Keratinocyte (primary cell): Measurements from ENCODE around the gene GNB1L. TPM values are rescaled to one million over a fixed set of nuclear protein-coding genes. Genes with fewer than 3 reads are reported as not detected.
"Not testable (repeated sequence)": the region's sequence is repeated elsewhere in the genome, so short reads cannot be mapped to it uniquely, and the experiment has no call there.

Source experiments
- DNase-seq: peaks from one replicate; pipeline ENCODE4 v3.0.0-alpha.2; 2011; ENCODE audit warnings: low read depth, missing footprints, low spot score
- FAIRE-seq: peaks from 2 replicates; lab custom pipeline; 2011; peaks lifted over from hg19 to GRCh38; lab: Jason Lieb, UNC
- H2AFZ ChIP-seq: 2 replicates; pipeline ENCODE4 v1.6.0; 2012; ENCODE audit warnings: low read length, control low read depth, inconsistent platforms; ENCODE audit not compliant: control insufficient read depth
- H3K27ac ChIP-seq: 2 replicates; pipeline ENCODE4 v1.5.1; 2011; ENCODE audit warnings: low read length; ENCODE audit not compliant: control insufficient read depth, insufficient read depth
- H3K27me3 ChIP-seq: 3 replicates; pipeline ENCODE4 v1.6.0; 2011; ENCODE audit warnings: low read length; ENCODE audit not compliant: control insufficient read depth, insufficient read depth; ENCODE audit errors: extremely low read depth
- H3K36me3 ChIP-seq, 2 experiments: 2 replicates in 1 of 2; 3 replicates in 1 of 2; pipeline ENCODE4 v1.5.1; 2011; ENCODE audit warnings: low read length in 2 of 2, mild to moderate bottlenecking in 1 of 2; ENCODE audit not compliant: control insufficient read depth in 2 of 2, insufficient read depth in 2 of 2; ENCODE audit errors: extremely low read depth in 1 of 2
- H3K4me1 ChIP-seq: 3 replicates; pipeline ENCODE4 v1.5.1; 2011; ENCODE audit warnings: low read length; ENCODE audit not compliant: control insufficient read depth, insufficient read depth; ENCODE audit errors: extremely low read depth
- H3K4me2 ChIP-seq: 3 replicates; pipeline ENCODE4 v1.6.0; 2011; ENCODE audit warnings: low read depth, low read length; ENCODE audit not compliant: control insufficient read depth, insufficient read depth; ENCODE audit errors: extremely low read depth
- H3K4me3 ChIP-seq, 3 experiments: fragments of 200-600 bp in 1 of 3; sonication (generic) in 1 of 3; 2 replicates in 2 of 3; 3 replicates in 1 of 3; pipeline ENCODE4 v1.5.1; 2011 to 2016; ENCODE audit warnings: low read length in 3 of 3, mild to moderate bottlenecking in 3 of 3, control low read depth in 2 of 3, inconsistent platforms in 1 of 3, low read depth in 1 of 3, mixed read lengths in 1 of 3, mixed run types in 1 of 3, moderate library complexity in 1 of 3; ENCODE audit not compliant: control insufficient read depth in 2 of 3, insufficient read depth in 2 of 3; ENCODE audit errors: extremely low read depth in 1 of 3
- H3K79me2 ChIP-seq: 2 replicates; pipeline ENCODE4 v1.6.0; 2012; ENCODE audit warnings: low read length; ENCODE audit not compliant: control insufficient read depth, insufficient read depth
- H3K9ac ChIP-seq: 3 replicates; pipeline ENCODE4 v1.6.0; 2011; ENCODE audit warnings: low read length; ENCODE audit not compliant: control insufficient read depth, insufficient read depth; ENCODE audit errors: extremely low read depth
- H3K9me1 ChIP-seq: 3 replicates; pipeline ENCODE4 v1.6.0; 2011; ENCODE audit warnings: low read length; ENCODE audit not compliant: control insufficient read depth, insufficient read depth; ENCODE audit errors: extremely low read depth
- H3K9me3 ChIP-seq: 2 replicates; pipeline ENCODE4 v1.5.1; 2012; ENCODE audit warnings: low read depth, low read length; ENCODE audit not compliant: control insufficient read depth
- H4K20me1 ChIP-seq: 3 replicates; pipeline ENCODE4 v1.6.0; 2011; ENCODE audit warnings: low read length; ENCODE audit not compliant: control insufficient read depth, insufficient read depth; ENCODE audit errors: extremely low read depth
- EZH2 ChIP-seq: IDR thresholded peaks from one replicate; pipeline ENCODE4 v1.6.1; 2012; ENCODE audit warnings: inconsistent platforms, mild to moderate bottlenecking, low read length, moderate library complexity
- dilution Hi-C: fragments of 300-500 bp; cut with MboI; formaldehyde crosslinking; loops from one replicate; pipeline ENCODE4 v1.7.0; 2020; ENCODE audit warnings: low sequenced_read_pairs; ENCODE audit not compliant: extremely low pct_ligation_motif_present
- polyA plus RNA-seq, 5 experiments: library from polyadenylated mRNA; depleted of rRNA in 3 of 5; stranded (reverse) in 3 of 5; stranded (forward) in 1 of 5; unstranded in 1 of 5; fragments of >200 nt; gene quantifications; 1 replicate in 1 of 5; 2 replicates in 3 of 5; 3 replicates in 1 of 5; pipeline versions ENCODE4 v1.2.1 to v1.2.3, GENCODE V29; 2011 to 2012; ENCODE audit warnings: missing spikeins in 2 of 5, low read depth in 1 of 5, low replicate concordance in 1 of 5
- TF ChIP-seq, protein P1 (sequence below), 3 experiments: IDR thresholded peaks in 1 of 3; conservative IDR thresholded peaks in 1 of 3; optimal IDR thresholded peaks in 1 of 3; 2 replicates in 2 of 3; 3 replicates in 1 of 3; pipeline versions ENCODE3 to v1.5.1; 2011; ENCODE audit warnings: low read length in 3 of 3, mild to moderate bottlenecking in 3 of 3, moderate library complexity in 2 of 3, control low read depth in 1 of 3, inconsistent platforms in 1 of 3; ENCODE audit not compliant: insufficient read depth in 2 of 3; ENCODE audit errors: extremely low read depth in 1 of 3

GNB1L gene
- polyA plus RNA-seq, 1 donor (not counting 4 experiments of a cell fraction or from before 2014, with no cell fraction given) = 2.0 TPM

DNA sequence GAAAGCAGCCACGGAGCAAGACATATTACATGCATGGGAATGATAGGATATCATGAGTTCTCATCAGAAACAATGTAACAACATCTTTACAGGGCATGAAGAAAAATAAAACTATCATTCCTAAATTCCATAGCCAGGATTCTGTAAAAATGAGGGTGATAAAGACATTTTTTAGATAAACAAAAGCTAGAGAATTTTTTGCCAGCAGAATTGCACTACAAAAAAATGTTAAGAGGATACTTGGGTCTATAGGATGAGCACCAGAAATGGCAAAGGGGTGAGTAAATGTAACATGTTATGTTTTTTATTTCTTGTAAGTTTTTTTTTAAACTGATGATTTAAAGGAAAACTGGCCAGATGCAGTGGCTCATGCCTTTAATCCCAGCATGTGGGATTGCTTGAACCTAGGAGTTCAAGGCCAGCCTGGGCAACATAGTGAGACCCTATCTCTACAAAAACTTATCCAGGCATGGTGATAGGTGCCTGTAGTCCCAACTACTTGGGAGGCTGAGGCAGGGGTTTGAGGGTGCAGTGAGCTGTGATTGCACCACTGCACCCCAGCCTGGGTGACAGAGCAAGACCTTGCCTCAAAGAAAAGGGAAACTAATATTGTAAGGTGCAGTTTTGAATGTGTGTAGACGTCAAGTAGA is 60.9 kb downstream of the GNB1L start:
- no peaks in the 10 kb centered on the region for H3K4me1 ChIP-seq
- H3K27ac ChIP-seq = no peak overlapping the region
- H3K4me3 ChIP-seq = no peak overlapping the region
- H3K9me1 ChIP-seq = no peaks in the 10 kb centered on the region
- H2AFZ ChIP-seq = no peak overlapping the region
- no peaks in the 10 kb centered on the region for H3K9me3 ChIP-seq
- no peaks in the 10 kb centered on the region for H3K27me3 ChIP-seq
- TF ChIP-seq, protein P1, sequence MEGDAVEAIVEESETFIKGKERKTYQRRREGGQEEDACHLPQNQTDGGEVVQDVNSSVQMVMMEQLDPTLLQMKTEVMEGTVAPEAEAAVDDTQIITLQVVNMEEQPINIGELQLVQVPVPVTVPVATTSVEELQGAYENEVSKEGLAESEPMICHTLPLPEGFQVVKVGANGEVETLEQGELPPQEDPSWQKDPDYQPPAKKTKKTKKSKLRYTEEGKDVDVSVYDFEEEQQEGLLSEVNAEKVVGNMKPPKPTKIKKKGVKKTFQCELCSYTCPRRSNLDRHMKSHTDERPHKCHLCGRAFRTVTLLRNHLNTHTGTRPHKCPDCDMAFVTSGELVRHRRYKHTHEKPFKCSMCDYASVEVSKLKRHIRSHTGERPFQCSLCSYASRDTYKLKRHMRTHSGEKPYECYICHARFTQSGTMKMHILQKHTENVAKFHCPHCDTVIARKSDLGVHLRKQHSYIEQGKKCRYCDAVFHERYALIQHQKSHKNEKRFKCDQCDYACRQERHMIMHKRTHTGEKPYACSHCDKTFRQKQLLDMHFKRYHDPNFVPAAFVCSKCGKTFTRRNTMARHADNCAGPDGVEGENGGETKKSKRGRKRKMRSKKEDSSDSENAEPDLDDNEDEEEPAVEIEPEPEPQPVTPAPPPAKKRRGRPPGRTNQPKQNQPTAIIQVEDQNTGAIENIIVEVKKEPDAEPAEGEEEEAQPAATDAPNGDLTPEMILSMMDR (optimal IDR thresholded peaks at IDR 0.05 in 1 of 3, IDR thresholded peaks at IDR 0.05 in 1 of 3, conservative IDR thresholded peaks at IDR 0.05 in 1 of 3; ENCODE audit: extremely low read depth in 1 of 3, insufficient read depth in 2 of 3, low read length in 3 of 3) = no peak
- no peak for TF ChIP-seq EZH2
- no peak overlapping the region for H3K9ac ChIP-seq
- FAIRE-seq (no peak), DNase-seq (no peak)
- dilution Hi-C loops = no loop called here
- no peaks in the 10 kb centered on the region for H3K79me2 ChIP-seq
- peaks cover 2 to 4% of the 10 kb centered on the region in 2 experiments for H3K36me3 ChIP-seq
- H4K20me1 ChIP-seq = no peaks in the 10 kb centered on the region
- H3K4me2 ChIP-seq = no peak overlapping the region

DNA sequence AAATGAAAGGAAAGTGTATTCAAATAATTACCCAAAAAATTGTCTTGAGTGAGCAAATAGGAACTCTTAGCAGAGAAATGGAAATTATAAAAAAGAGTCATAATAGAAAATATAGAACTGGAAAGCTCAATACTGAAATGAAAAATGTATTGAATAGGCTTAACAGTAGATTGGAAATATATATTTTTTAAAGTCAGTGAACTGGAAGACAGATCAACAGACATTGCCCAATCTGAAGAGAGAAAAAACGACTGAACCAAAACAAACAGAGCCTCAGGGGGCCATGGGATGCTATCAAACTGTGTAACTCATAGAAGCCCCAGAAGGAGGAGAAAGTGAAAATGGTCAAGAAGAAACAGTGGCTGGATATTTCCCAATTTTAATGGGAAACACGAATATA is 61.5 kb downstream of the GNB1L start:
- TF ChIP-seq, protein P1 (optimal IDR thresholded peaks at IDR 0.05 in 1 of 3, IDR thresholded peaks at IDR 0.05 in 1 of 3, conservative IDR thresholded peaks at IDR 0.05 in 1 of 3; ENCODE audit: extremely low read depth in 1 of 3, insufficient read depth in 2 of 3, low read length in 3 of 3) = no peak
- no peak for TF ChIP-seq EZH2
- Histone ChIP-seq H3K9me1 (no peaks in the 10 kb centered on the region), H3K4me3 (no peak overlapping the region), H3K36me3 (peaks cover 4 to 6% of the 10 kb centered on the region in 2 experiments), H2AFZ (no peak overlapping the region), H3K9me3 (no peaks in the 10 kb centered on the region), H3K27ac (no peak overlapping the region), H3K4me1 (no peaks in the 10 kb centered on the region), H4K20me1 (no peaks in the 10 kb centered on the region), H3K79me2 (no peaks in the 10 kb centered on the region), H3K4me2 (no peak overlapping the region), H3K9ac (no peak overlapping the region), H3K27me3 (no peaks in the 10 kb centered on the region)
- no peak for FAIRE-seq
- dilution Hi-C loops = no loop called here
- no peak for DNase-seq

DNA sequence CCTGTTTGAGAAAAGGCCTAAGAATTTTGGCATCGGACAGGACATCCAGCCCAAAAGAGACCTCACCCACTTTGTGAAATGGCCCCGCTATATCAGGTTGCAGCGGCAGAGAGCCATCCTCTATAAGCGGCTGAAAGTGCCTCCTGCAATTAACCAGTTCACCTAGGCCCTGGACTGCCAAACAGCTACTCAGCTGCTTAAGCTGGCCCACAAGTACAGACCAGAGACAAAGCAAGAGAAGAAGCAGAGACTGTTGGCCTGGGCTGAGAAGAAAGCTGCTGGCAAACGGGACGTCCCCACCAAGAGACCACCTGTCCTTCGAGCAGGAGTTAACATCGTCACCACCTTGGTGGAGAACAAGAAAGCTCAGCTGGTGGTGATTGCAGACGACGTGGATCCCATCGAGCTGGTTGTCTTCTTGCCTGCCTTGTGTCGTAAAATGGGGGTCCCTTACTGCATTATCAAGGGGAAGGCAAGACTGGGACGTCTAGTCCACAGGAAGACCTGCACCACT is 62.2 kb downstream of the GNB1L start:
- H3K9ac ChIP-seq, H3K4me1 ChIP-seq, H4K20me1 ChIP-seq, DNase-seq, FAIRE-seq, H2AFZ ChIP-seq, H3K27me3 ChIP-seq, dilution Hi-C loops, H3K4me3 ChIP-seq, H3K36me3 ChIP-seq, H3K79me2 ChIP-seq, H3K9me3 ChIP-seq, H3K9me1 ChIP-seq, H3K4me2 ChIP-seq, H3K27ac ChIP-seq: not testable (repeated sequence)
